Measurements from ENCODE around the gene NEURL2.
"Not testable (repeated sequence)": the region's sequence is repeated elsewhere in the genome, so short reads cannot be mapped to it uniquely, and the experiment has no call there.

NEURL2 gene

GRCh38 chr20:45890985-45891983 is at the start of gene NEURL2, which contains the start of gene CTSA:
NEURL2 (minus strand) TSS chr20:45891208; CDS start chr20:45890991, 217 bp downstream.
CTSA (plus strand) TSS chr20:45891335; CDS start chr20:45891569, 234 bp downstream.
- peak; percentile 76 for DNase-seq

- DNase-seq: no peak
Measured at GRCh38 chr20:45940469-45940868, 49.5 kb upstream of the NEURL2 start.

GRCh38 chr20:45940053-45940452 is 49.0 kb upstream of the NEURL2 start:
- no peak for DNase-seq

GRCh38 chr20:45938727-45939438 is 47.9 kb upstream of the NEURL2 start:
- DNase-seq: no peak

GRCh38 chr20:45937765-45938164 is 46.8 kb upstream of the NEURL2 start:
- no peak for DNase-seq

GRCh38 chr20:45935416-45936046 is 44.5 kb upstream of the NEURL2 start:
- DNase-seq: no peak

- peak; percentile 97 for DNase-seq
Measured at GRCh38 chr20:45934586-45935415, 43.8 kb upstream of the NEURL2 start, which contains the start of gene PCIF1. PCIF1 (plus strand) TSS chr20:45934683; CDS start chr20:45939000, 4,317 bp downstream.

GRCh38 chr20:45934046-45934585 is 43.1 kb upstream of the NEURL2 start:
- DNase-seq: peak; percentile 38

- peak; percentile 87 for DNase-seq
Measured at GRCh38 chr20:45933266-45934045, 42.4 kb upstream of the NEURL2 start.

GRCh38 chr20:45931680-45932079 is 40.7 kb upstream of the NEURL2 start:
- DNase-seq: not testable (repeated sequence)

GRCh38 chr20:45927071-45927878 is 36.3 kb upstream of the NEURL2 start:
- no peak for DNase-seq

GRCh38 chr20:45926731-45927070 is 35.7 kb upstream of the NEURL2 start:
- DNase-seq: no peak

GRCh38 chr20:45925821-45926506 is 35.0 kb upstream of the NEURL2 start:
- no peak for DNase-seq

GRCh38 chr20:45924391-45925261 is 33.6 kb upstream of the NEURL2 start:
- no peak for DNase-seq

GRCh38 chr20:45921337-45922189 is 30.6 kb upstream of the NEURL2 start:
- no peak for DNase-seq

GRCh38 chr20:45920462-45921336 is 29.7 kb upstream of the NEURL2 start:
- no peak for DNase-seq

Measured in NCI-H1105 (cell line).